GM10266 (cell line): ENCODE data around the gene FRMD4A.

ENCODE experiments used
- DNase-seq: peaks from one replicate; pipeline ENCODE4 v3.0.0; 2012; ENCODE audit errors: extremely low spot score
- TF ChIP-seq, protein P1 (sequence below): IDR thresholded peaks from 2 replicates; pipeline ENCODE4 v1.5.1; 2012; ENCODE audit warnings: mild to moderate bottlenecking, low read depth; ENCODE audit not compliant: control insufficient read depth, insufficient read depth; ENCODE audit errors: missing control alignments

The FRMD4A gene

DNA sequence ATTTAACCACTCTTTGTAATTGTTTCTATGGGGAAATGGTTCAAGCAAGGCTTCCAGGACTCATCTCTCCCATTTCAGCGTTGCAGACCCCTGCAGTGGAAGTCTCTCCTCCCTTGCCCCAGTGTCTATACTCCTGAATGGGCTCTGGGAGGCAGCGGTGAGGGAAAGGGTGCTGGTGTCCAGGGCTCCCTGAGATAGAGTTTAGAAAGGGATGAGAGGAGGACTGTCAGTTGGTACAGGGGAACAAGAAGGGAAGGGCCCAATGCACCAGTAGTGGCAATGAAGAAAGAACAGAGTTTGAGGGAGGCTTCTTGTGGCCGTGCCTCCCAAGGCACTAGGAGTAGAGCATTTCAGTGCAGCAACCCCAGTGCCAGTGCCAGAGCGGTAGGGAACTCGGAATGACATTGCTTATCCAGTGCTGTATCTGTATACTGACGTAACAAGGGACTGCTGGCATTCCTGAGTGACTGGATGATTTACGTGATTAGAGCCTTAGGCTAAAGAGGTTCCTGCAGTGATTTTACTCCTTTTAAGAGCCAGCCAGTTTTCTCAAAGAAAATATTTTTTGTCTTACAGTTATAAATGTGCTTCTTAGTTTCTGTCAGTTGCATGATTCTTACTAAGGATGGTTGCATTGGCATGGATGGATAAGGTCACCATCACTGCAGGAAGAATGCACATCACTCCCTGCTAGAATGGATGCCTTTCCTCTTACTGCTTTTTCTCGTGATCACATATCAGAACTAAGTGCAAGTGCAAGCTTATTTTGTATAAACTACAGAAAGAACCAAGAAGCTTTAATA is 716.0 kb downstream of the FRMD4A start:
- TF ChIP-seq, protein P1, sequence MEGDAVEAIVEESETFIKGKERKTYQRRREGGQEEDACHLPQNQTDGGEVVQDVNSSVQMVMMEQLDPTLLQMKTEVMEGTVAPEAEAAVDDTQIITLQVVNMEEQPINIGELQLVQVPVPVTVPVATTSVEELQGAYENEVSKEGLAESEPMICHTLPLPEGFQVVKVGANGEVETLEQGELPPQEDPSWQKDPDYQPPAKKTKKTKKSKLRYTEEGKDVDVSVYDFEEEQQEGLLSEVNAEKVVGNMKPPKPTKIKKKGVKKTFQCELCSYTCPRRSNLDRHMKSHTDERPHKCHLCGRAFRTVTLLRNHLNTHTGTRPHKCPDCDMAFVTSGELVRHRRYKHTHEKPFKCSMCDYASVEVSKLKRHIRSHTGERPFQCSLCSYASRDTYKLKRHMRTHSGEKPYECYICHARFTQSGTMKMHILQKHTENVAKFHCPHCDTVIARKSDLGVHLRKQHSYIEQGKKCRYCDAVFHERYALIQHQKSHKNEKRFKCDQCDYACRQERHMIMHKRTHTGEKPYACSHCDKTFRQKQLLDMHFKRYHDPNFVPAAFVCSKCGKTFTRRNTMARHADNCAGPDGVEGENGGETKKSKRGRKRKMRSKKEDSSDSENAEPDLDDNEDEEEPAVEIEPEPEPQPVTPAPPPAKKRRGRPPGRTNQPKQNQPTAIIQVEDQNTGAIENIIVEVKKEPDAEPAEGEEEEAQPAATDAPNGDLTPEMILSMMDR, result no peak
- DNase-seq, result no peak

DNA sequence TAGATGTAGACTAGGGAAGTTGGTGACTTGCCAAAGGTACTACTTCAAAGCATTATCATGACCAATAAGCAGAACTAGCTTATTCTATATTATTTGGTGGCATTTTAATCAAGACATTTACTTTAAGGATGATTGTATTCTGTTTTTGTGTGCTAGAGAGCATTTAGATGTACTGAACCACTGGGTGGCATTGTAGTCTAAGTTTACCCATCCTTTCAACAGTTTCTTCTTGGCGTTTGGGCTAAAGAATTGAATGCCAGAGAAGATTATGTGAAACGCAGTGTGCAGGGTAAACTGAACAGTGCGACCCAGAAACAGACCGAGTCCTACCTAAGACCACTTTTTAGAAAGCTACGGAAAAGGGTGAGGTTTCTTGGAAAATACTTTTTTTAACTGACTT is 717.2 kb downstream of the FRMD4A start:
- DNase-seq, result peak; percentile 12
- TF ChIP-seq, protein P1, result peak; percentile 28

DNA sequence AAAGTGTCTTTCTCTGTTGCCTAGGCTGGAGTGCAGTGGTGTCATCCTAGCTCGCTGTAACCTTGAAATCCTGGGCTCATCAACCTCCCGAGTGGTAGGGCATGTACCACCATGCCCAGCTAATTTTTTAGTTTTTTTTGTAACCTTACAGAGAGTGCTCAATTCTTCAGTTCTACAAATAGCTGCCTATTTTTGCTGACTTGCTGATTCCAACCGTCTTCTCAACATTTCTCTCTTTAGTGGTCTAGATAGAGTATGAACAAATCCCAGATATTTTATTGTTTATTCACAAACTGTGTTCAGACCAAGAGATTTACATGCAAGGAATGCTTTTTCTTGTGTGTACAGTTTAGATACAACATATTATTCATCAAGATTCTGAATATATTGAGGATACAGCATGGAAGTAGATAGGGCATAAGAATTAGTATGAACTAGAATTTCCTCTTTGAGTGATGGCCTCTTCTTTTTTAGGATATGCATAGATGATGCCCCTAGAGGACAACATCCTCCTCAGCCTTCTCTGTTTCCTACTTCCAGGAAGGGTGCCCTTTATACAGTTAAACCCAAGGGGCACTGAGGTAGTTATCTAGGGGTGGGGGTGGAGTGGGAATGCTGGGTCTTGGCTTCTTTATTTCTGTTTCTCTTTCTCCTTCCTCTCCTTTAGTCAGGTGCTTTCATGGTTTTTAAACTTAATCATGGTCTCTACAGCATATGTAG is 717.9 kb downstream of the FRMD4A start:
- no peak for DNase-seq
- TF ChIP-seq, protein P1, result no peak

DNA sequence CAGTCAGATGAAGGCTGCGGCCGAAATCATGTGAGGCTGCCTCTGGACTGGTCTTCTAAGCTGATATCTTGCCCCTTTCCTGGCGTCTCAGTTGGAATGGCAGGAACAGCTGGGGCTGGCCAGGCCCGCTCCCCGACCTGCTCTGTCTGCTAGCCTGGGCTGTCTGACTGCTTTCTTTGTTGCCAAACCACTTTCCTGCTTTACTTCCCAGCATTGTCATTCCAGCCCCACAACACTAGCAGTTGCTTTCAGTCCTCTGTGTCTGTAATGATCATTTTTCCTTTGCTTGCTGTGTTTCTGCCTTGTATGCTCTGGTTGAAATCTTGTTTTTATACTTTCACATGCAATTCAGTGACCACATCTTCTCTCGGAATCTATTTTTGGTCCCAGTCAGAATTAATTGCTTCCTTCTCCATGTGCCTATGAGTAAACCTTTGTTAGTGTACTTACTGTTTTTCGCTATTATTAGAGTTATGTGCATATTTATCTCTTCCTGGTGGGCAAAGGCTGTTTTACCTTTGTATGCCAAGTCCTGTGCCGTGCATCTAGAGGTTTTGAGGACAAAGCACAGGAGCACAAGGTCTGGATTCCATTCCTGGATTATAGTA is 722.4 kb downstream of the FRMD4A start:
- TF ChIP-seq, protein P1, result no peak
- DNase-seq, result no peak

DNA sequence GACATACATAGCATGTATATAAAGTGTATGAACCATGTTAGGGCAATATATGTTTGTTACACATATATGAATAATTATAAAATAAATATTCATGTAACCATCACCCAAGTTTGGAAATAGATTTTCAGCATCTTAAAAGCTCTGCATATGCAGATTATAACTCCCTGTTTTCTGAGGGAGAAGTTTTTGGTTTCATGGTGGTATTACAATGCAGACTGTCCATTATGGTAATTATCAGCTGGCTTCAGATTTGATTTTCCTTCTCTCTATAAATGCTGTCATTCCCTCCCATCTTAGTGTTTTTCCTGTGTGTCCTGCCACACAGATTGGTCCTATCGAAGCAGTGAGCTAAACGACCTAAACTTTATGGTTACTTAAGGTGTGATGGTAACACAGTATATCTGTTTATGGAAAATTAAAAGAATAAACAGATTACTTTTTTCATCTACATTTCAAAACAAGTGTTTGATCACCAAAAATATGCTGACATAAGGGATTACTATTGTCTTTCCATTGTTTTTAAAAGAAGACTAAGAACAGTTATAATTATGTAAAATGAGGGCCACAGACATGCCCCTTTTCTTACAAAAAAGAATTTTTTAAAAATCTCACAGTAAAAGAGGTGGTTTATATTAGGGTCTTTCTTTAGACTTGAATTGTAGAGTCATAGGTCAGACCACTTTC is 726.2 kb downstream of the FRMD4A start:
- TF ChIP-seq, protein P1, result no peak

DNA sequence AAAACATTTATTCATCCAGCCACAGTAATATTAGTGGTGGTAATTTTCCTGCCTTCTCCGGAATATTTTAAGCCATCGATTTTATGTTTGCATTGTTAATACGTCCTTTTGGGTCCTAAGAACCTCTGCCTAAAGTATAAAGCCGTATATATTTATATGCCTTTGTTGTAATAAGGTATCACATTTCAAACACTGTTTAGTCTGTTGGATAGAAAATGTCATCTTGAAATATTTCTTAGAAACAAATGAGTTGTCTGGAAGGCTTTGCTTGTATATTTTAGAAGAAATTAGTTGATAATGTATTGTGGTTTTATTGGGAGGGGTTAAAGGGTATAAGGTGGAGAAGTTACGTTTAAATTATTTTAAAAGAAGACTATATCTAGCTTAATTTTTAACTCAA is 732.8 kb downstream of the FRMD4A start:
- TF ChIP-seq, protein P1, result no peak
- no peak for DNase-seq

More for the DNA sequence above, 726.2 kb downstream of the FRMD4A start:
- no peak for DNase-seq

DNA sequence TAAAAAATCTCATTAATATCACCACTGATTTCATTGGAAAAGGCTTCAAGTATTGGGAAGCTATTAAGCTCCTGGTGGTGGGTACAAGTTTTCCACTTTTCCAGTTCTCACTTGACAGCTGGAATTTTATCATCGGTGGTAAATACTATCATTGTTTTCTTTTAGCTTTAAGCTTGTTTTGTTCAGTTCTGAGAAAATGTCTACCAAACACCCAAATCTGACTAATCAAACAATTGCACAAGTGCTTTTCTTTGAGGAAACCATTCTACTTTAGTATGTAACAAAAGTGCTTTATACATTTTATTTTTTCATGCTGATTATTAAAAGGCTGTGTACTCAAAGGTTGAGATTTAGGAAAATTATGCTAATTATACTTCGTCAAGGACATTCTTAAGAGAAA is 736.1 kb downstream of the FRMD4A start:
- TF ChIP-seq, protein P1, result no peak

More for the DNA sequence above, 736.1 kb downstream of the FRMD4A start:
- DNase-seq, result no peak
